HEK293 (cell line): ENCODE measurements around the gene CNKSR2.

Experiments used
- CTCF ChIP-seq: fragments of 450-650 bp; formaldehyde crosslinking; IDR thresholded peaks from 2 replicates; pipeline ENCODE4 v1.5.1; 2016; ENCODE audit warnings: missing biosample characterization, missing genetic modification characterization
- MEIS1 ChIP-seq: sonication (generic); formaldehyde crosslinking; IDR thresholded peaks from 2 replicates; pipeline ENCODE4 v1.8.1; 2022; ENCODE audit warnings: missing genetic modification reagents, mild to moderate bottlenecking, borderline replicate concordance
- ZNF121 ChIP-seq: fragments of 450-650 bp; formaldehyde crosslinking; IDR thresholded peaks from 2 replicates; pipeline ENCODE4 v1.5.1; 2016; ENCODE audit warnings: missing biosample characterization, missing genetic modification characterization

- no peak for TF ChIP-seq CTCF (tag by site-specific recombination)
- no peak for TF ChIP-seq MEIS1 (CRISPR knock-in tag)
- no peak for TF ChIP-seq ZNF121 (tag by site-specific recombination)
Observed at GRCh38 chrX:21691512-21692018, 317.3 kb downstream of the CNKSR2 start.
